ENCODE measurements around the gene MRAS. TPM values are rescaled to one million over a fixed set of nuclear protein-coding genes. Genes with fewer than 3 reads are reported as not detected.

MRAS gene
- polyA plus RNA-seq, 3 donors = 6.2 to 13.2 (median 8.3) TPM

DNA sequence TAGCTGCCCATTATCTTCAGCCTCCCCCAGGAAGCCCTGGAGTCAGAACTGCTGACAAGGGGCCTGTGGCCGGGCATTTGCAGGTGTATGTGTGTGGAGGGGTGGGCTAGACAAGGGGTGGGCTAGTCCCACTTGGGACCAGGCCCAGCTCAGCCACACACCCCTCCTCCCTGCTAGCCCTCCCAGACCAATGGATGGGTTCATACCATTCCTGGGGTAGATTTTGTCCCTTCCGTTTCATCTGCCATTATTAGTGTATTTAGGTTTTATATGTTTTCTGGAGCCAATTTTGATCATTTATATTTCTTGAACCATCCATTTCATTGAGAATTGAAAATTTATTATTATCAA, 42.2 kb downstream of the MRAS start:
- intact Hi-C loops (cut with micrococcal nuclease) = no loop called here

DNA sequence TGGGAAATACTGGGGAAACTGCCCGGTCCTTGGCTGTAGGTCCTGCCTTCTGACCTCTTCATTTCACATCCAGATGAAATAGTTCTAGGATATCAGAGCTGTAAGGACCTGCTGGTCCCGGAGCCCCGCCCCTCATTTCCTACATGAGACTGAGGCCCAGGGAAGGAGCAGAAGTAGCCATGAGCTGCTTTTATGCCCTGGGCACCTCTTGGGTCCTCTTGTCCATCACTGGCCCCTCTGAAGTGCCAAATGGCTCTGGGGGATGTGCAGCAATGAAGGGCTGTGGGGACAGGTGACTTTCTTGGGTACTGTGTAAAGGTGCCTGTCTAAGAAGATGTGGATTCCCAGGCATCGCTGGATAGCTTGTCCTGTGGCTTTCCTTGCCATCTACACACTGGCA, 45.8 kb downstream of the MRAS start:
- Mint-ChIP-seq H3K4me3 (no peak overlapping the region), H3K27me3 (ENCODE audit: low read depth in 3 of 3) (peaks cover 0 to 5% (median 2%) of the 10 kb centered on the region in 3 donors), H3K4me1 (peaks cover 5% of the 10 kb centered on the region), H3K27ac (no peak overlapping the region), H3K36me3 (peaks cover 0 to 1% of the 10 kb centered on the region in 2 donors), H3K9me3 (peaks cover 0 to 2% (median 0%) of the 10 kb centered on the region in 7 donors)
- TF ChIP-seq, protein P1, sequence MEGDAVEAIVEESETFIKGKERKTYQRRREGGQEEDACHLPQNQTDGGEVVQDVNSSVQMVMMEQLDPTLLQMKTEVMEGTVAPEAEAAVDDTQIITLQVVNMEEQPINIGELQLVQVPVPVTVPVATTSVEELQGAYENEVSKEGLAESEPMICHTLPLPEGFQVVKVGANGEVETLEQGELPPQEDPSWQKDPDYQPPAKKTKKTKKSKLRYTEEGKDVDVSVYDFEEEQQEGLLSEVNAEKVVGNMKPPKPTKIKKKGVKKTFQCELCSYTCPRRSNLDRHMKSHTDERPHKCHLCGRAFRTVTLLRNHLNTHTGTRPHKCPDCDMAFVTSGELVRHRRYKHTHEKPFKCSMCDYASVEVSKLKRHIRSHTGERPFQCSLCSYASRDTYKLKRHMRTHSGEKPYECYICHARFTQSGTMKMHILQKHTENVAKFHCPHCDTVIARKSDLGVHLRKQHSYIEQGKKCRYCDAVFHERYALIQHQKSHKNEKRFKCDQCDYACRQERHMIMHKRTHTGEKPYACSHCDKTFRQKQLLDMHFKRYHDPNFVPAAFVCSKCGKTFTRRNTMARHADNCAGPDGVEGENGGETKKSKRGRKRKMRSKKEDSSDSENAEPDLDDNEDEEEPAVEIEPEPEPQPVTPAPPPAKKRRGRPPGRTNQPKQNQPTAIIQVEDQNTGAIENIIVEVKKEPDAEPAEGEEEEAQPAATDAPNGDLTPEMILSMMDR (IDR thresholded peaks at IDR 0.05) = no peak
- intact Hi-C loops (cut with micrococcal nuclease) = no loop called here
- DNase-seq = no peak
- Histone ChIP-seq H3K79me2 (ENCODE audit: insufficient read depth, low read length) (no peaks in the 10 kb centered on the region), H3K36me3 (replicated peaks in 1 of 2; ENCODE audit: control insufficient read depth in 1 of 2, insufficient read depth in 2 of 2, low read length in 2 of 2) (no peaks in the 10 kb centered on the region), H4K20me1 (ENCODE audit: insufficient read depth, low read length) (no peaks in the 10 kb centered on the region), H3K9ac (ENCODE audit: insufficient read depth, low read length, poor library complexity, severe bottlenecking) (no peak overlapping the region), H2AFZ (ENCODE audit: insufficient read depth, low read depth, low read length, poor library complexity, severe bottlenecking) (no peak overlapping the region), H3K9me3 (replicated peaks in 1 of 2; ENCODE audit: control insufficient read depth in 1 of 2, insufficient read depth in 1 of 2, low read length in 2 of 2) (no peaks in the 10 kb centered on the region), H3K4me2 (replicated peaks; ENCODE audit: extremely low read depth, low read length, poor library complexity, severe bottlenecking) (no peak overlapping the region), H3K4me1 (ENCODE audit: control insufficient read depth in 1 of 2, insufficient read depth in 2 of 2, low read length in 2 of 2) (no peaks in the 10 kb centered on the region), H3K27ac (ENCODE audit: low read depth in 1 of 2, low read length in 2 of 2) (no peak overlapping the region), H3K4me3 (replicated peaks in 1 of 3; ENCODE audit: low read depth in 2 of 3, low read length in 3 of 3) (no peak overlapping the region), H3K27me3 (ENCODE audit: control insufficient read depth in 2 of 2, insufficient read depth in 2 of 2, low read length in 2 of 2) (no peaks in the 10 kb centered on the region)
- WGBS (ENCODE audit: insufficient coverage) = 100% methylated on average over 2 of the region's 4 CpGs

More for the DNA sequence above, 42.2 kb downstream of the MRAS start:
- Histone ChIP-seq H3K79me2 (ENCODE audit: insufficient read depth, low read length) (no peaks in the 10 kb centered on the region), H3K27ac (ENCODE audit: low read depth in 1 of 2, low read length in 2 of 2) (no peak overlapping the region), H3K4me2 (replicated peaks; ENCODE audit: extremely low read depth, low read length, poor library complexity, severe bottlenecking) (no peak overlapping the region), H3K4me1 (ENCODE audit: control insufficient read depth in 1 of 2, insufficient read depth in 2 of 2, low read length in 2 of 2) (no peaks in the 10 kb centered on the region), H3K4me3 (replicated peaks in 1 of 3; ENCODE audit: low read depth in 2 of 3, low read length in 3 of 3) (no peak overlapping the region), H2AFZ (ENCODE audit: insufficient read depth, low read depth, low read length, poor library complexity, severe bottlenecking) (no peak overlapping the region), H3K36me3 (replicated peaks in 1 of 2; ENCODE audit: control insufficient read depth in 1 of 2, insufficient read depth in 2 of 2, low read length in 2 of 2) (no peaks in the 10 kb centered on the region), H4K20me1 (ENCODE audit: insufficient read depth, low read length) (no peaks in the 10 kb centered on the region), H3K9me3 (replicated peaks in 1 of 2; ENCODE audit: control insufficient read depth in 1 of 2, insufficient read depth in 1 of 2, low read length in 2 of 2) (no peaks in the 10 kb centered on the region), H3K27me3 (ENCODE audit: control insufficient read depth in 2 of 2, insufficient read depth in 2 of 2, low read length in 2 of 2) (no peaks in the 10 kb centered on the region), H3K9ac (ENCODE audit: insufficient read depth, low read length, poor library complexity, severe bottlenecking) (no peak overlapping the region)
- Mint-ChIP-seq H3K9me3 (peaks cover 0 to 2% (median 0%) of the 10 kb centered on the region in 7 donors), H3K36me3 (no peaks in the 10 kb centered on the region), H3K27me3 (ENCODE audit: low read depth in 3 of 3) (peaks cover 0 to 7% (median 2%) of the 10 kb centered on the region in 3 donors), H3K4me3 (no peak overlapping the region), H3K27ac (peak overlapping the region in 1 of 7 donors; percentile 46), H3K4me1 (peaks cover 2% of the 10 kb centered on the region)
- WGBS (ENCODE audit: insufficient coverage) = no CpG with 5 or more reads among the region's 2 CpGs
- no peak for DNase-seq
- TF ChIP-seq, protein P1 (IDR thresholded peaks at IDR 0.05) = no peak

Measured in CD14-positive monocyte (primary cell).